ENCODE results near the gene SDC1.

DNA sequence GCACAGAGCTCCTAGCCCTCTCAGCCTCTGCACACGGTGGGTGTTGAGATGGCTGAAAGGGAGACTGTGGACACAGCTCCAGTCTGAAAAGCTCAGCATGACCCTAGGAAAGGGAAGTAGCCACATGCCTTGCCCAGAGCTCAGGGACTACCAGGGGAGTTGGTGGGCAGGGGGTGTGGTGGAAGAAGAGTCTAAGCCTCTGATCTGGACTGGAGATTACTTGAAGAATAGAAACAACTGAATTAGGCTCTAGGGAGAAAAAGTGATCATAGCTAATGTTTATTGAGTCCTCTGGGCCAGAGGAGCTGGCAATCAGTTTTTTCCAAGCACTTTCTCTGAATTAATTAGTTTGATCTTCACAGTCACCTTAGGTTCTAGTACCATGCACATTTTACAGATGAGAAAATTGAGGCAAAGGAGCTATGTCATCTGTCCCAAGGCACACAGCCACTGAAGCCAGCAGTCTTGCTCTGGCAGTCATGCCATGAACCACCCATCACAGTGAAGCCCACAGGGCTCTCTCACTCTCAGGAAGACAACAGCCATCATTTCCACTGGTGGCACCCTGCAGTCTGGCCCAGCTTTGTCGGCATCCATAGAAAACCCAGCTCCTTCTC, 10.3 kb downstream of the SDC1 start:
- TF ChIP-seq, protein P1, sequence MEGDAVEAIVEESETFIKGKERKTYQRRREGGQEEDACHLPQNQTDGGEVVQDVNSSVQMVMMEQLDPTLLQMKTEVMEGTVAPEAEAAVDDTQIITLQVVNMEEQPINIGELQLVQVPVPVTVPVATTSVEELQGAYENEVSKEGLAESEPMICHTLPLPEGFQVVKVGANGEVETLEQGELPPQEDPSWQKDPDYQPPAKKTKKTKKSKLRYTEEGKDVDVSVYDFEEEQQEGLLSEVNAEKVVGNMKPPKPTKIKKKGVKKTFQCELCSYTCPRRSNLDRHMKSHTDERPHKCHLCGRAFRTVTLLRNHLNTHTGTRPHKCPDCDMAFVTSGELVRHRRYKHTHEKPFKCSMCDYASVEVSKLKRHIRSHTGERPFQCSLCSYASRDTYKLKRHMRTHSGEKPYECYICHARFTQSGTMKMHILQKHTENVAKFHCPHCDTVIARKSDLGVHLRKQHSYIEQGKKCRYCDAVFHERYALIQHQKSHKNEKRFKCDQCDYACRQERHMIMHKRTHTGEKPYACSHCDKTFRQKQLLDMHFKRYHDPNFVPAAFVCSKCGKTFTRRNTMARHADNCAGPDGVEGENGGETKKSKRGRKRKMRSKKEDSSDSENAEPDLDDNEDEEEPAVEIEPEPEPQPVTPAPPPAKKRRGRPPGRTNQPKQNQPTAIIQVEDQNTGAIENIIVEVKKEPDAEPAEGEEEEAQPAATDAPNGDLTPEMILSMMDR (IDR thresholded peaks at IDR 0.05), result no peak
- TF ChIP-seq POLR2A (IDR thresholded peaks at IDR 0.05), result no peak
